ENCODE measurements around the gene LATS2. TPM values are rescaled to one million over a fixed set of nuclear protein-coding genes. Genes with fewer than 3 reads are reported as not detected.

Gene LATS2
- total RNA-seq, 4 donors from 2014 or later: 8.5 to 32.5 (median 12.6) TPM

GRCh38 chr13:21101865-21102576 lies 40.6 kb upstream of the LATS2 start:
- TF ChIP-seq CTCF (IDR thresholded peaks at IDR 0.05): no peak
- TF ChIP-seq POLR2A (IDR thresholded peaks at IDR 0.05): no peak
- no peak for DNase-seq
- intact Hi-C loops (cut with DNase I; ENCODE audit: low total_unique reads): no loop called here
- H3K27me3 ChIP-seq: no peaks in the 10 kb centered on the region
- H3K4me3 ChIP-seq: no peak overlapping the region
- H3K9me3 ChIP-seq: no peaks in the 10 kb centered on the region
- no peaks in the 10 kb centered on the region for H3K4me1 ChIP-seq
- no peak overlapping the region for H3K27ac ChIP-seq
- H3K36me3 ChIP-seq: no peaks in the 10 kb centered on the region

- H3K27me3 ChIP-seq: no peaks in the 10 kb centered on the region
- H3K36me3 ChIP-seq: no peaks in the 10 kb centered on the region
- intact Hi-C loops (cut with DNase I; ENCODE audit: low total_unique reads): no loop called here
- no peaks in the 10 kb centered on the region for H3K4me1 ChIP-seq
- no peak overlapping the region for H3K27ac ChIP-seq
- DNase-seq: no peak
- no peaks in the 10 kb centered on the region for H3K9me3 ChIP-seq
- no peak for TF ChIP-seq CTCF (IDR thresholded peaks at IDR 0.05)
- no peak for TF ChIP-seq POLR2A (IDR thresholded peaks at IDR 0.05)
- H3K4me3 ChIP-seq: no peak overlapping the region
Observed at GRCh38 chr13:21100994-21101757, 39.8 kb upstream of the LATS2 start.

- Histone ChIP-seq H3K27me3 (no peaks in the 10 kb centered on the region), H3K4me1 (no peaks in the 10 kb centered on the region), H3K36me3 (no peaks in the 10 kb centered on the region), H3K4me3 (no peak overlapping the region), H3K9me3 (no peaks in the 10 kb centered on the region), H3K27ac (no peak overlapping the region)
- intact Hi-C loops (cut with DNase I; ENCODE audit: low total_unique reads): no loop called here
- DNase-seq: no peak
- TF ChIP-seq CTCF (IDR thresholded peaks at IDR 0.05) (no peak), POLR2A (IDR thresholded peaks at IDR 0.05) (no peak)
Observed at GRCh38 chr13:21100211-21100610, 38.8 kb upstream of the LATS2 start.

- Histone ChIP-seq H3K4me3 (no peak overlapping the region), H3K36me3 (no peaks in the 10 kb centered on the region)
Observed at GRCh38 chr13:21095311-21095710, 33.9 kb upstream of the LATS2 start.

More at GRCh38 chr13:21095311-21095710, 33.9 kb upstream of the LATS2 start:
- intact Hi-C loops (cut with DNase I; ENCODE audit: low total_unique reads): no loop called here
- TF ChIP-seq CTCF (IDR thresholded peaks at IDR 0.05) (no peak), POLR2A (IDR thresholded peaks at IDR 0.05) (no peak)
- DNase-seq: no peak
- Histone ChIP-seq H3K9me3 (no peaks in the 10 kb centered on the region), H3K4me1 (no peaks in the 10 kb centered on the region), H3K27me3 (no peaks in the 10 kb centered on the region), H3K27ac (no peak overlapping the region)

All from uterus (tissue), 4 donors.